Stromal cell of bone marrow (primary cell): ENCODE results near the gene WNK3.
"Not testable (repeated sequence)": the region's sequence is repeated elsewhere in the genome, so short reads cannot be mapped to it uniquely, and the experiment has no call there.

Experiments
- DNase-seq: peaks from one replicate; pipeline ENCODE4 v3.0.0-alpha.2; 2012; ENCODE audit warnings: low read depth

Gene WNK3

GRCh38 chrX:54357414-54358377 lies at the start of gene WNK3:
TSS of gene WNK3 (minus strand) at chrX:54358046.
- DNase-seq, result peak; percentile 17

GRCh38 chrX:54407266-54407665 lies 49.4 kb upstream of the WNK3 start:
- DNase-seq, result no peak

- DNase-seq, result no peak
Observed at GRCh38 chrX:54397113-54397512, 39.3 kb upstream of the WNK3 start.

- DNase-seq, result no peak
Observed at GRCh38 chrX:54386314-54386713, 28.5 kb upstream of the WNK3 start.

GRCh38 chrX:54384661-54385060 lies 26.8 kb upstream of the WNK3 start:
- not testable (repeated sequence) for DNase-seq

- DNase-seq, result no peak
Observed at GRCh38 chrX:54359408-54359807, 1.6 kb upstream of the WNK3 start.

- DNase-seq, result no peak
Observed at GRCh38 chrX:54358424-54359211, 772 bp upstream of the WNK3 start.

- DNase-seq, result no peak
Observed at GRCh38 chrX:54352677-54353076, 5.2 kb downstream of the WNK3 start.

GRCh38 chrX:54337383-54337782 lies 20.5 kb downstream of the WNK3 start:
- not testable (repeated sequence) for DNase-seq

- no peak for DNase-seq
Observed at GRCh38 chrX:54325077-54325476, 32.8 kb downstream of the WNK3 start.

GRCh38 chrX:54320067-54320466 lies 37.8 kb downstream of the WNK3 start:
- DNase-seq, result no peak

- no peak for DNase-seq
Observed at GRCh38 chrX:54306379-54306778, 51.5 kb downstream of the WNK3 start.

- no peak for DNase-seq
Observed at GRCh38 chrX:54301516-54301915, 56.3 kb downstream of the WNK3 start.

GRCh38 chrX:54294306-54294705 lies 63.5 kb downstream of the WNK3 start:
- no peak for DNase-seq

GRCh38 chrX:54292755-54293154 lies 65.1 kb downstream of the WNK3 start:
- DNase-seq, result no peak

- DNase-seq, result no peak
Observed at GRCh38 chrX:54291758-54292157, 66.1 kb downstream of the WNK3 start.

GRCh38 chrX:54288968-54289367 lies 68.9 kb downstream of the WNK3 start:
- no peak for DNase-seq

GRCh38 chrX:54288277-54288676 lies 69.6 kb downstream of the WNK3 start:
- no peak for DNase-seq

- DNase-seq, result no peak
Observed at GRCh38 chrX:54281676-54282075, 76.2 kb downstream of the WNK3 start.

GRCh38 chrX:54280466-54280865 lies 77.4 kb downstream of the WNK3 start:
- no peak for DNase-seq

GRCh38 chrX:54271664-54272063 lies 86.2 kb downstream of the WNK3 start:
- no peak for DNase-seq

GRCh38 chrX:54248309-54248708 lies 109.5 kb downstream of the WNK3 start:
- DNase-seq, result peak; percentile 5

GRCh38 chrX:54246866-54247265 lies 111.0 kb downstream of the WNK3 start:
- DNase-seq, result peak; percentile 9
